ENCODE results near the gene PANK4.

PANK4 gene

GRCh38 chr1:2520206-2520605 is 6.2 kb downstream of the PANK4 start:
- DNase-seq (ENCODE audit: extremely low read depth, low read depth), result no peak
- TF ChIP-seq CTCF (IDR thresholded peaks at IDR 0.05; ENCODE audit: low read depth, low read length), result no peak

GRCh38 chr1:2519729-2520128 is 6.7 kb downstream of the PANK4 start:
- TF ChIP-seq CTCF (IDR thresholded peaks at IDR 0.05; ENCODE audit: low read depth, low read length), result no peak
- no peak for DNase-seq (ENCODE audit: extremely low read depth, low read depth)

- no peak for DNase-seq (ENCODE audit: extremely low read depth, low read depth)
- TF ChIP-seq CTCF (IDR thresholded peaks at IDR 0.05; ENCODE audit: low read depth, low read length), result no peak
Observed at GRCh38 chr1:2519029-2519685, 7.2 kb downstream of the PANK4 start.

DNA sequence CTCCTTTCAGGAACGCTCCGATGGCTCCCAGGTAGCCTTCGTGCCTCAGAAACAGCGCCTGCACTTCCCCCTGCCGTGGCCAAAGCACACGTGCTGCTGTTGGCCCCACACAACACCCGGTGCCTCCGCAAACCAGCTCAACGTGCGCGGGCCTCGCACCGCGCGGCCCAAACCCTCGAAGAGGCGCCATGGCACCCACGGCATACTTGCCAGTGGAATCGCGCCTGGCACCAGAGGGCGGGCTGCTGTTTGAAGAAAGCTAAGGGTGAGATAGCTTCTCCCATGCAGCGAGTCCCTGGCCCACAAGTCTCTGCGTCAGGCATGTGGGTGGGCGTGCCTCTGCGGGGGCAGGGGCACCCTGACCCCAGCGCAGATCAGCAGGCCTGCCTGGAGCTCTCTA is 7.9 kb downstream of the PANK4 start:
- no peak for TF ChIP-seq CTCF (IDR thresholded peaks at IDR 0.05; ENCODE audit: low read depth, low read length)
- DNase-seq (ENCODE audit: extremely low read depth, low read depth), result no peak

DNA sequence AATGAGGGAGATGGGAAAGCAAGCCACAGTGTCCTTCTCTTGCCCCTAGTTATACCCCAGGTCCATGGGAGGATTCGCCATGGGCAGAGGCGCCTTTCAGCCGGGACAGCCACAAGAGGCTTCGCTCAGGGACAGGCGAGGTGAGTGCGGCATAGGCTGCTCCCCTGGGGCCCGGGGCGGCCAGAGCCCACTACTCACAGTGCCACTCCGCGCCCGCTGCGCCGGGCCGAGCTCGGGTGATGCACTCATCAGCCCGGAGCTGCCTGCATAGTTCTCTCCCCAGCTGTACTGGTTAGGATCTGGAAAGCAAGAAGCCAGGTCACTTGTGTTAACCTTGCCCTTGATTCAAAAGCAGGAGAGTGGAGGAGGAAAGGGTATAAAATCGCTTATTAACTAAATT is 8.4 kb downstream of the PANK4 start:
- TF ChIP-seq CTCF (IDR thresholded peaks at IDR 0.05; ENCODE audit: low read depth, low read length), result no peak
- no peak for DNase-seq (ENCODE audit: extremely low read depth, low read depth)

DNA sequence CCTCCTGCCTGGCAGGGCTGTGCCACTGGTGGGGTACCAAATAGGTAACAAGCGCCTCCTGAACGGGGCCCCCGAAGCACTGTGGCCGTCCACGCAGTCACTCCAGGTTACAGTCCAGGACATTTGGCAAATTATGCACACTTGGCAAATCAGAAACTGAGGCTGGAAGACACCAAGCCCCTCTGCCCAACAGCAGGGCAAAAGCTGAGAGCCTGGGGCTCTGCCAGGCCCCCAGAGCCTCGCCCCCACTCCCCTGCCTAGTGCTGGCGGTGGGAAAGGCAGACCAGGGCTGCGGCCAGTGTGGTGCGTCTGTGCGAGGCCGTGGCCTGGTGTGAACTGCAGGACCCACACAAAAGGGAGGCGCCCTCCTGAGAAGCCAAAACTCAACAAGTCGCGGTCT is 9.4 kb downstream of the PANK4 start:
- DNase-seq (ENCODE audit: extremely low read depth, low read depth), result no peak
- no peak for TF ChIP-seq CTCF (IDR thresholded peaks at IDR 0.05; ENCODE audit: low read depth, low read length)

GRCh38 chr1:2516124-2516523 is 10.3 kb downstream of the PANK4 start:
- DNase-seq (ENCODE audit: extremely low read depth, low read depth), result no peak
- TF ChIP-seq CTCF (IDR thresholded peaks at IDR 0.05; ENCODE audit: low read depth, low read length), result no peak

Data from AG09319 (cell line).